ENCODE data around the gene MND1. TPM values are rescaled to one million over a fixed set of nuclear protein-coding genes. Genes with fewer than 3 reads are reported as not detected.

Gene MND1
- total RNA-seq, 2 donors from 2014 or later, result 15.4 to 30.3 TPM

- no peaks in the 10 kb centered on the region for H3K4me1 Mint-ChIP-seq
- no peak overlapping the region for H3K27ac Mint-ChIP-seq
- H3K9me3 Mint-ChIP-seq, result peaks cover 15% of the 10 kb centered on the region
- no peaks in the 10 kb centered on the region for H3K27me3 ChIP-seq (ENCODE audit: control insufficient read depth, insufficient read depth, low read length, poor library complexity, severe bottlenecking)
- H3K9me3 ChIP-seq (ENCODE audit: control insufficient read depth, low read length), result peaks cover 15% of the 10 kb centered on the region
- H3K27me3 Mint-ChIP-seq (ENCODE audit: insufficient read depth), result no peaks in the 10 kb centered on the region
- TF ChIP-seq CTCF (conservative IDR thresholded peaks at IDR 0.05), result no peak
- H3K36me3 Mint-ChIP-seq (ENCODE audit: low read depth), result peaks cover 35% of the 10 kb centered on the region
- no peak for DNase-seq
- H3K4me3 ChIP-seq (ENCODE audit: low read length), result no peak overlapping the region
- H3K36me3 ChIP-seq (ENCODE audit: control insufficient read depth, insufficient read depth, low read length), result peaks cover 21% of the 10 kb centered on the region
- H3K4me3 Mint-ChIP-seq, result no peak overlapping the region
- no peak overlapping the region for H3K9ac ChIP-seq (ENCODE audit: extremely low read depth, low read length, poor library complexity, severe bottlenecking)
- no peak overlapping the region for H3K27ac ChIP-seq (ENCODE audit: low read depth, low read length)
- H3K4me1 ChIP-seq (ENCODE audit: control insufficient read depth, insufficient read depth, low read length), result no peaks in the 10 kb centered on the region
- 100% methylated on average over 1 to 2 of the region's 2 CpGs for WGBS, 2 experiments (ENCODE audit: insufficient coverage in 1 of 2, insufficient read length in 1 of 2)
Measured at GRCh38 chr4:153374442-153374841, 30.0 kb downstream of the MND1 start.

GRCh38 chr4:153375303-153375702 lies 30.8 kb downstream of the MND1 start:
- peaks cover 14% of the 10 kb centered on the region for H3K36me3 ChIP-seq (ENCODE audit: control insufficient read depth, insufficient read depth, low read length)
- peaks cover 15% of the 10 kb centered on the region for H3K9me3 ChIP-seq (ENCODE audit: control insufficient read depth, low read length)
- Mint-ChIP-seq H3K27ac (no peak overlapping the region), H3K4me3 (no peak overlapping the region), H3K4me1 (no peaks in the 10 kb centered on the region), H3K9me3 (peaks cover 15% of the 10 kb centered on the region), H3K36me3 (ENCODE audit: low read depth) (peaks cover 27% of the 10 kb centered on the region), H3K27me3 (ENCODE audit: insufficient read depth) (no peaks in the 10 kb centered on the region)
- H3K27me3 ChIP-seq (ENCODE audit: control insufficient read depth, insufficient read depth, low read length, poor library complexity, severe bottlenecking), result no peaks in the 10 kb centered on the region
- DNase-seq, result no peak
- TF ChIP-seq CTCF (conservative IDR thresholded peaks at IDR 0.05), result no peak
- H3K4me3 ChIP-seq (ENCODE audit: low read length), result no peak overlapping the region
- WGBS, 2 experiments (ENCODE audit: insufficient coverage in 1 of 2, insufficient read length in 1 of 2), result 95 to 100% methylated on average over 1 of the region's 1 CpG
- no peaks in the 10 kb centered on the region for H3K4me1 ChIP-seq (ENCODE audit: control insufficient read depth, insufficient read depth, low read length)
- H3K9ac ChIP-seq (ENCODE audit: extremely low read depth, low read length, poor library complexity, severe bottlenecking), result no peak overlapping the region
- no peak overlapping the region for H3K27ac ChIP-seq (ENCODE audit: low read depth, low read length)

- 90 to 93% methylated on average over 4 of the region's 4 CpGs for WGBS, 2 experiments (ENCODE audit: insufficient coverage in 1 of 2, insufficient read length in 1 of 2)
Measured at GRCh38 chr4:153383131-153383530, 38.6 kb downstream of the MND1 start.

More at GRCh38 chr4:153383131-153383530, 38.6 kb downstream of the MND1 start:
- Histone ChIP-seq H3K27ac (ENCODE audit: low read depth, low read length) (no peak overlapping the region), H3K9ac (ENCODE audit: extremely low read depth, low read length, poor library complexity, severe bottlenecking) (no peak overlapping the region), H3K9me3 (ENCODE audit: control insufficient read depth, low read length) (no peaks in the 10 kb centered on the region), H3K4me3 (ENCODE audit: low read length) (no peak overlapping the region), H3K36me3 (ENCODE audit: control insufficient read depth, insufficient read depth, low read length) (no peaks in the 10 kb centered on the region), H3K4me1 (ENCODE audit: control insufficient read depth, insufficient read depth, low read length) (no peaks in the 10 kb centered on the region), H3K27me3 (ENCODE audit: control insufficient read depth, insufficient read depth, low read length, poor library complexity, severe bottlenecking) (no peaks in the 10 kb centered on the region)
- Mint-ChIP-seq H3K27ac (peak overlapping the region; percentile 9), H3K9me3 (no peaks in the 10 kb centered on the region), H3K4me1 (peaks cover 3% of the 10 kb centered on the region), H3K4me3 (no peak overlapping the region), H3K36me3 (ENCODE audit: low read depth) (peaks cover 8% of the 10 kb centered on the region), H3K27me3 (ENCODE audit: insufficient read depth) (no peaks in the 10 kb centered on the region)
- TF ChIP-seq CTCF (conservative IDR thresholded peaks at IDR 0.05), result no peak
- DNase-seq, result no peak
